HG02852 (cell line): ENCODE results near the gene NSUN2.
"Not testable (repeated sequence)": the region's sequence is repeated elsewhere in the genome, so short reads cannot be mapped to it uniquely, and the experiment has no call there.

Source experiments
- ATAC-seq: cut with Tn5 transposase; IDR thresholded peaks from one replicate; pipeline ENCODE4 v1.9.1; 2021; ENCODE audit warnings: mild to moderate bottlenecking, moderate library complexity; ENCODE audit not compliant: unreplicated experiment

NSUN2 gene

DNA sequence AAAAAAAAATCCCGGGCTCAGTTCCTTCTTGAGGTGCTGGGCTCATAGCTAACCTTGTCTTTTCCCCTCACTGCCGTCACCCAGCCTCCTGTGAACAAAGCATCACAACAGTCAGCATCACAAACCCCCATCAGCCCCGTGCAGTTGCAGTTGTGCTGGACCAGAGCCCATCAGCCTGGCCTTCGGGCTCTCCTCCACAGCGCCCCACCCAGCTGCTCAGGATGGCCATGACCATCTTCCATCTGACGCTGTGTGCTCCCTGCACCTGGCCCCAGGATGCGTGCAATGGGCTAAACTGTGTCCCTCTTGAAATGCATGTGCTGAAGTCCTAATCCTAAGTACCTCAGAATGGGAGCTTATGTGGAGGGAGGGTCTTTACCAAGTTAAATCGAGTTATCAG is 48.1 kb downstream of the NSUN2 start:
- ATAC-seq = no peak

DNA sequence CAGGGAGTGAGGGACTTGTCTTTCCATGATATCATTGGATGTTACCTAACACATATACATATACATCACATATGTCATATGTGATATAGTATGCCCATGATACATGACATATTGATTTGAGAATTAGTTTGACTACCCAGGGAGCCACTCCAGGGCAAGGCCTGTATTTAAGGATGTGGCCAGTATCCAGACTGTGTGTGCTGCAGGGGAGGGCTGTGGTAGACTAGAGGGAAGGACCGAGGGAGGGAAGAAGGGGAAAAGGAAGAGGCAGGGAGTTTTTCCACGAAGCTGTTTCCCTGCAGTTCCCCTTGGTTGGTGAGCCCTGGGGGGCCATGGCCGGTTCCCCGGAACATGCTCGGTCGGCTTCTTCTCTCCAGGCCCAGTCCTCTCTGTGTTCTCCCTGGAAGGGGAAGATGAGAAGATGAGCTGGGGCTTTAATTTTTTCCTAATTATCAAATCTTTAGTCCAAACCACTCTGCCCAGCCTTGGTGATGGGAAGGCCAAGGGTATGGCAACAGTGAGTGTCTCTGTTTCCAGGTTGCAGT is 48.7 kb downstream of the NSUN2 start:
- ATAC-seq = no peak

DNA sequence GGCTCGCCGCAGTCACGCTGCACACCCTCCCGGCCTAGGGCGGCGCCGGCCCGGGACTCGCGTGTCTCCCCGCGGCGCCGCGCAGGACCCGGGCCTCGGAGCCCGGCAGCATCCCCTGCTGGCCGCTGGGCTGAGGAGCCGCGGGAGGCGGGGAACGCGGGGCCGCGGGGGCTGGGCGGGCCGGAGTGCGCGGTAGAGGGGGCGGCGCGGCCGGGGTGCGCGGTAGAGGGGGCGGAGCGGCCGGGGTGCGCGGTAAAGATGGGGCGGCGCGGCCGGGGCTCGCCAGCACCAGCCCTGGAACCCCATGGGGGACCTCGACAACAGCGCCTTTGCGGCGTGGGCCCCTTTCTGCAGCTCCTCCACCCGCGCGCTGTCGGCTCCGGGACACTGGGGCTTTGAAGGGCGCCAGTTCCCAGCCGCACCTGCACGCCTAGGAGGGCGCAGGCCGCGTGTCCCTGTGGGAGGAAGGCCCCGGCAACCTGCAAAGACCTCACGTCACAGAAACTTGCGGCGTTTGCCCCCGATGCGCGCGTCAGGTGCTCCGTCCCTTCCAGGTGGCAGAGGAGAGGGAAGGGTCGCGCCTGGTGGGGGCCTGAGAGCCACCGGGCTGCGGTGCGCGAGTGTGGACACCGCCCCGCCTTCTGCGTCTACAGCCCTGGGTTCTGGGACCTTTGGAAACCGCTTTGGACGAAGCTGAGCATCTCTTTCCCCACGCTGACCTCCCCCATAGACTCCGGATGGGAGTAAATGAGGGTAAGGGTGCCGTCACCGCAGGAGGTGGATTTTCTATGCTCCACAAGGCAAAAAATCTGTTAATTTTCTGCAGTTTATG is 49.6 kb downstream of the NSUN2 start:
- ATAC-seq = no peak

GRCh38 chr5:6582507-6583048 is 50.3 kb downstream of the NSUN2 start:
- ATAC-seq = no peak

- ATAC-seq = no peak
Observed at GRCh38 chr5:6581559-6582426, 51.1 kb downstream of the NSUN2 start.

- no peak for ATAC-seq
Observed at GRCh38 chr5:6581090-6581489, 51.8 kb downstream of the NSUN2 start.

DNA sequence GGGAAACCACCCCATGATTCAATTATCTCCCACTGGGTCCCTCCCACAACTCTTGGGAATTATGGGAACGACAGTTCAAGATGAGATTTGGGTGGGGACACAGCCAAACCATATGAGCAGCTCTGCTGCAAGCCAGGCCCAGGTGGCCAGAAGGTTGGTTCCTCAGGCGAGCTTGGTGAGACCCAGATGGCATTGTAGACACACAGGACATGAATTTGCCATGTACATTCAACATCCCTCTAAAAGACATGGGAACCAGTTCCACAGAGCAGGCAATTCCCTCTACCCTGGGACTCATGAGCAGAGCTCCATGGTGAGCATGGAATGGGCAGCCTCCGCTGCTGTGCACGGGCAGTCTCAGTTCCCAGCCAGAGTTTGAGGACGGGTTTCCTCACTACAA is 53.3 kb downstream of the NSUN2 start:
- no peak for ATAC-seq

DNA sequence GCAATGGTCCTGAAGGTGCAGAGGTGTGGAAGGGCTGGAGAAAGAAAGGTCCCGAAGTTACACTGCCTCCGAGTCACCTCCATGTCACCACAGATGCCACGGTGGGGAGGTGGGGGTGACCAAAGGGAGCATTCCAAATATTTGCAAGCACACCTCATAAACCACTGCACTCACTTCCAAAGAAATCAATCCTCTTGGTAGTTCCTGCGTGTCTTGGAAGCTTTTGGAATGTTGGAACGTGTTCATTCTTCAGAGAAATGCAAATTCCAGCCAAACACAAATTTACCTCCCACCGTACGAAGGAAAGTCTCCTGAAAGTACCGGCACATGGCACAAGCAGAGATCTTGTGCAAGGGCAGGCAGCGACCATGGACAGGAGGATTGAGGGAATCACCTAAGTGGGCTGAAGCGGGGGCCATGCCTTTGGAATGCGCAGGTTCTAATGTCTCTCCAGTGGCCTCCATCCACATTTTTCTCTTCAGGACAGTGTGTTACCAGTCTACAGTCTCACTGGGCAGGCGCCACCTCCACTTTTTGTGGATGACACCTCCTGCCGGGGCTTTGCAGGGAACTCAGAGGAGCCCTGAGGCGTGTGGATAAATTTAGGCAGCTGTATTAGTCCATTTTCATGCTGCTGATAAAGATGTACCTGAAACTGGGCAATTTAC is 54.0 kb downstream of the NSUN2 start:
- ATAC-seq = no peak

DNA sequence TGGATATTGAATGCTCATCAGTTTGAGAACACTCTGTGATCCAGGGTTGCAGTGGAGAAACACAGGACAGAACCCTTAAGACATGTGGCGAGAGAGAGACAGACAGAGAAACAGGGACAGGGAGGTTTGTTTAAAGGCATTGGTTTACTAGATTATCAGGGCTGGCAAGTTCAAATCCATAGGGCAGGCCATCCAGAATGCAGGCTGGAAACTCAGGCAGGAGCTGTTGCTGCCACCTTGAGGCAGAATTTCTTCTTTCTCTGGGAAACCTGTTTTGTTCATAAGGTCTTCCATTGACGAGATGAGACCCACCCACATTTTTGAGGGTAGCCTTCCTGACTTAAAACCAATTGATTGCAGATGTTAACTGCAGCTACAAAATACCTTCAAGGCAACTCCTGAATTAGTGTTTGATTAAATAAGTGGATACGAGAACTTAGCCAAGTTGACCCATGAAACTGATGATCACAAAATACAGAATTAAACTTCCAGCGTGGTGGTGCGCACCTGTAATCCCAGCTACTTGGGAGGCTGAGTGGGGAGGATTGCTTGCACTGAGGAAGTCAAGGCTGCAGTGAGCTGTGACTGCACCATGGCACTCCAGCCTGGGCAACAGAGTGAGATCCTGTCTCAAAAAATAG is 55.9 kb downstream of the NSUN2 start:
- ATAC-seq = no peak

DNA sequence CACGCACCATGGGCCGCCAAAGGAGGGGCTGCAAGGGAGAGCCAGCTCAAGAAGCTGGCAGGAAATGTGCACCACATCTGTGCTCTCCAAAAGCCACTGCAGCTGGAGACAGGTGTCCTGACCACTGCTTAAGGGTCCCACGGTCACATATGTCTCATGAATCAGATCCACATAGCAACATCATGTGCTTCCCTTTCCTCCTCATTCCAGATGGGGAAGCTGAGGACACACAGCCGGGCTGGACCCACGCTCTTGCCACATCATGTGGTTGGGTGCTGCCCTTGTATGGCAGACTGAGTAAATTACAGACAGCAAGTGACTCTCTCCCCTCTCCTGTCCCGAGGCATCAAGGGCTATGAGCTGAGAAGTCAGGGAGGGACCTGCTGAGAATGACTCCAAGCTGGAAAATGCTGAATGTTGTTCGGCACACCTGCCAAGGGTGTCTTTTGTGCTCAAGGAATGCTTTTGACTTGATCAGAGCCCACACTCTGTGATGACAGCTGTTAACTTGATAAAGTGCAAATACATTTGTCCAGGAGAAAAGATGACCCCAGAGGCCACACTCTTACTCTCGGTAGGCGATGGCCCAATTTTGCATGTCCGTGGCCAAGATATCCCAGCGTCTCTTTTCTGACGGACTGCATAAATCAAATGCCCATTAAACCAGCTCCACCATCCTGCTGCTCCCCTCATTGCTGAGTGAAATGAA is 58.2 kb downstream of the NSUN2 start:
- ATAC-seq = no peak

DNA sequence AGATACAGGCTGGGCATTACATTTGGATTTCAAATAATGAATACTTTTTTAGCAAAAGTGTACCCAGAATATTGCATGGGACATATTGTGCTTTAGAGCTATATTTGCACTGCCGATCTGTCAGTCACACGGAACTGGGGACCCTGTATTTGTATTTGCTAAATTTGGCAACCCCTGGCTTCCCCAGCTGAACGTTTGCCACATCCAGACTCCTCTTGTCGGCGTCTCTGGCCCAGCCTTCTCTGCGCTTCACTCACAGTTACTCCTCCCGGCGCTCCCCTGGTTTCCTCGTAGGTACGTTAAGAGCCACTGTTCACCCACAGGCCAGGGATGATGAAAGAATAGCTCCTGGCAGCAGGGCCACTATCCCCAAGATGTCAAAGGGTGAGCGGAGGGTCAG is 58.7 kb downstream of the NSUN2 start:
- ATAC-seq = no peak

DNA sequence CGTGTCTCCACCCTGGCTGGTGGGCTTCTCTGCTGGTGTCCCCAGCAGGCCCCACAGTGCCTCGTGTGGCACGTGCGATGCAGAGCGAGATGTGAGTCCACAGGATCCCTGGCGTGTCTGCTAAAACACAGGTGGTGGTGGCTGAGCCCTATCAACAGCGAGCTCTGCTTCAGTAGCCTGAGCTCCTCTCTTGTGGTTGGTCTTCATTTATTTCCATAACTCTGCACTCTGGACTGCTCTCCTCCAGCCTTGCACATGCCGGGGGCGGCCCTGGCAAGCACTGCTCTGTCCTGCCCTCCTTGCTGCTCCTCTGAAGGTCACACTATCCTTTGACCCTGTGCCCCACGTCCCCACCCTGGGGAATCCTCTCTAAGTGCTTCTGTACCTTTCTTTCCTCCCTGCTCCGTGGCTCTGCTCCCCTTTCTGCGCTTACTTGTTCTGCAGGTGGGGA is 59.2 kb downstream of the NSUN2 start:
- no peak for ATAC-seq

GRCh38 chr5:6572825-6573380 is 59.9 kb downstream of the NSUN2 start:
- ATAC-seq = no peak

GRCh38 chr5:6572086-6572824 is 60.6 kb downstream of the NSUN2 start:
- no peak for ATAC-seq

GRCh38 chr5:6571607-6572006 is 61.2 kb downstream of the NSUN2 start:
- ATAC-seq = not testable (repeated sequence)

- no peak for ATAC-seq
Observed at GRCh38 chr5:6570530-6570929, 62.3 kb downstream of the NSUN2 start.

- ATAC-seq = no peak
Observed at GRCh38 chr5:6568889-6569288, 64.0 kb downstream of the NSUN2 start.

DNA sequence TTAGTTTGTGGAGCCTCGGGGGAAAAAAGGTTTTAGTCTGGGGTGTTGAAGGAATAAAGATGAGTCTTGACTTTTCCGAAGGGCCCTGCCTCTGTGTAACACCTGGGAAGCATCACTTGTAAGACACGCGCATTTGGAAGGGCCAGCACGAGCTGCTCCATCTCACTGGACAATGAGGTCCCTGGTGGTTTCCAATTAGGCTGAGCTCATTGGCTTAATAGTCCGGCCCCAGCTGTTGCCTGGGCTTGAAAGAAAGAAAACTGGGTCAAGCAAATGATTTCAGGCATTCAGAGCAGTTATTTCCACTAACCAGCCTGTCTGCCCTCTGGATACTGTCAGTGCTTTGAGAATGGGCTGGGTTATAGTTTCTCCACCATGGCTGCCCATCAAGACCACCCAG is 64.5 kb downstream of the NSUN2 start:
- ATAC-seq = no peak

DNA sequence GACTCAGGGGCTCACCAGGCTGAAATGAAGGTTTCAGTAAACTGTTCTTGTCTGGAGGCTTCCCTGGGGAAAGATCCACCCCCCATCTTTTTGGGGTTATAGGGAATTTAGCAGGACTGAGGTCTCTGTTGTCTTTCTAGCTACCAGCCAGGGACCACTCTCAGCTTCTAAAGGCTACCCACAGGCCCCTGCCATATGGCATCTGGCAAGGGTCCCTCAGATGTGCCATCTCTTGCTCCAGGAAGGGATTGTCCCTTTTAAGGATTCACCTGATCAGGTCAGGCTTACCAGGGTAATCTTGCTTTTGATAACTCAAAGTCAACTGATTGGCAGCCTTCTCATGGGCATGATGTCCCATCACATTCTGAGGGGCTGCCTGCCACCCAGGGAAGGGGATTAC is 65.0 kb downstream of the NSUN2 start:
- ATAC-seq = no peak
